OCI-M1 (cell line): ENCODE measurements around the gene SPATA32.

Experiments used
- DNase-seq: peaks from one replicate; lab custom pipeline; 2025; lab: John Stamatoyannopoulos, UW

The SPATA32 gene

GRCh38 chr17:45228763-45229539 lies 32.9 kb downstream of the SPATA32 start:
- peak; percentile 91 for DNase-seq

GRCh38 chr17:45227926-45228762 lies 33.8 kb downstream of the SPATA32 start:
- DNase-seq: no peak

GRCh38 chr17:45227101-45227925 lies 34.6 kb downstream of the SPATA32 start:
- DNase-seq: peak; percentile 72

GRCh38 chr17:45226576-45226975 lies 35.3 kb downstream of the SPATA32 start:
- DNase-seq: no peak

GRCh38 chr17:45225964-45226530 lies 35.8 kb downstream of the SPATA32 start:
- DNase-seq: peak; percentile 32

GRCh38 chr17:45225051-45225700 lies 36.7 kb downstream of the SPATA32 start:
- DNase-seq: no peak

- no peak for DNase-seq
Measured at GRCh38 chr17:45224671-45225050, 37.2 kb downstream of the SPATA32 start.

- DNase-seq: no peak
Measured at GRCh38 chr17:45223539-45224528, 38.1 kb downstream of the SPATA32 start.

- no peak for DNase-seq
Measured at GRCh38 chr17:45222996-45223538, 38.8 kb downstream of the SPATA32 start.

GRCh38 chr17:45222289-45222995 lies 39.5 kb downstream of the SPATA32 start:
- DNase-seq: no peak

- DNase-seq: no peak
Measured at GRCh38 chr17:45222014-45222288, 39.9 kb downstream of the SPATA32 start.

- no peak for DNase-seq
Measured at GRCh38 chr17:45221081-45222013, 40.5 kb downstream of the SPATA32 start, which contains the start of gene FMNL1. FMNL1 (plus strand) TSS chr17:45221885; CDS start chr17:45222125, 240 bp downstream.

- DNase-seq: no peak
Measured at GRCh38 chr17:45220079-45220478, 41.8 kb downstream of the SPATA32 start.

GRCh38 chr17:45218895-45219661 lies 42.8 kb downstream of the SPATA32 start:
- peak; percentile 86 for DNase-seq
